GM12878 (cell line): ENCODE results near the gene UBE2D3. TPM values are rescaled to one million over a fixed set of nuclear protein-coding genes. Genes with fewer than 3 reads are reported as not detected.

ENCODE experiments used
- ASH2L ChIP-seq: fragments of 300-600, 200-600 bp; sonication (generic); IDR thresholded peaks from 2 replicates; pipeline ENCODE4 v1.6.1; 2017; ENCODE audit warnings: low read depth, mild to moderate bottlenecking, borderline replicate concordance
- FOXM1 ChIP-seq: IDR thresholded peaks from 2 replicates; pipeline ENCODE4 v1.6.1; 2012; ENCODE audit warnings: low read depth, mild to moderate bottlenecking, inconsistent platforms, low read length, moderate library complexity
- HCFC1 ChIP-seq: fragments of 150-350 bp; IDR thresholded peaks from 2 replicates; pipeline ENCODE4 v1.6.1; 2014; ENCODE audit warnings: low read length
- KAT2A ChIP-seq: conservative IDR thresholded peaks from 2 replicates; pipeline ENCODE4 v1.6.1; 2011; ENCODE audit warnings: low read depth, low read length; ENCODE audit not compliant: control insufficient read depth
- MEF2A ChIP-seq: IDR thresholded peaks from 2 replicates; pipeline ENCODE4 v1.6.1; 2011; ENCODE audit warnings: low read depth, mild to moderate bottlenecking, low read length, moderate library complexity; ENCODE audit not compliant: insufficient read depth
- MTA2 ChIP-seq: fragments of 450-650 bp; IDR thresholded peaks from 2 replicates; pipeline ENCODE4 v1.6.1; 2016; ENCODE audit warnings: low read depth, mild to moderate bottlenecking, moderate library complexity
- MTA3 ChIP-seq: IDR thresholded peaks from 2 replicates; pipeline ENCODE4 v1.6.1; 2012; ENCODE audit warnings: low read length, inconsistent platforms, borderline replicate concordance
- MXI1 ChIP-seq: fragments of 150-350 bp; IDR thresholded peaks from 2 replicates; pipeline ENCODE4 v1.6.1; 2011; ENCODE audit warnings: low read depth, mild to moderate bottlenecking, inconsistent platforms, low read length, improper control_type of control experiment
- NFIC ChIP-seq: IDR thresholded peaks from 2 replicates; pipeline ENCODE4 v1.6.1; 2012; ENCODE audit warnings: low read depth, mild to moderate bottlenecking, inconsistent platforms, low read length, moderate library complexity
- NR2F1 ChIP-seq: fragments of 450-650 bp; conservative IDR thresholded peaks from 2 replicates; pipeline ENCODE4 v1.6.1; 2017; ENCODE audit warnings: mild to moderate bottlenecking
- POLR2AphosphoS2 ChIP-seq: IDR thresholded peaks from 2 replicates; pipeline ENCODE4 v1.6.1; 2011; ENCODE audit warnings: low read depth, mild to moderate bottlenecking, low read length, improper control_type of control experiment, moderate library complexity
- POLR2AphosphoS5 ChIP-seq: IDR thresholded peaks from 2 replicates; pipeline ENCODE4 v1.6.1; 2011; ENCODE audit warnings: mild to moderate bottlenecking, low read length, inconsistent platforms
- RELA ChIP-seq: fragments of 450-650 bp; IDR thresholded peaks from 2 replicates; pipeline ENCODE4 v1.8.0; 2014; ENCODE audit warnings: borderline replicate concordance; ENCODE audit not compliant: partially characterized antibody
- SIN3A ChIP-seq: IDR thresholded peaks from 2 replicates; pipeline ENCODE4 v1.6.1; 2012; ENCODE audit warnings: low read depth, low read length, improper control_type of control experiment
- ZBED1 ChIP-seq: IDR thresholded peaks from 2 replicates; pipeline ENCODE4 v1.6.1; 2016; ENCODE audit warnings: borderline replicate concordance
- ZSCAN29 ChIP-seq: fragments of 450-650 bp; IDR thresholded peaks from 2 replicates; pipeline ENCODE4 v1.6.1; 2017; ENCODE audit warnings: mild to moderate bottlenecking, moderate library complexity
- polyA plus RNA-seq, 11 experiments: library from polyadenylated mRNA; depleted of rRNA in 4 of 11; unstranded in 6 of 11; stranded (reverse) in 5 of 11; fragments of >200 nt; fragmentation: Nextera tagmentation in 4 of 11; fragmentation: Illumina TruSeq in 1 of 11; extraction: Ambion mirVana in 4 of 11; extraction: Trizol in 1 of 11; gene quantifications; 1 replicate in 1 of 11; 2 replicates in 10 of 11; pipeline versions ENCODE4 v1.2.1 to v1.2.3, GENCODE V29; 2011 to 2016; ENCODE audit warnings: inconsistent platforms in 2 of 11, missing spikeins in 2 of 11, low read depth in 1 of 11
- total RNA-seq, 4 experiments: library from RNA; depleted of rRNA in 3 of 4; stranded (reverse); fragments of >200 nt in 3 of 4; fragmentation: Illumina TruSeq in 1 of 4; extraction: Trizol in 1 of 4; gene quantifications; 2 replicates each; pipeline versions ENCODE4 v1.2.1 to v1.2.3, GENCODE V29; 2013 to 2021
- TF ChIP-seq, protein P1 (sequence below): IDR thresholded peaks from 2 replicates; pipeline ENCODE4 v1.6.1; 2012; ENCODE audit warnings: low read depth, low read length, improper control_type of control experiment
- TF ChIP-seq, protein P2 (sequence below): fragments of 450-650 bp; IDR thresholded peaks from 2 replicates; pipeline ENCODE4 v1.6.1; 2016; ENCODE audit warnings: mild to moderate bottlenecking
- TF ChIP-seq, protein P3 (sequence below): fragments of 150-350 bp; IDR thresholded peaks from 2 replicates; pipeline ENCODE4 v1.6.1; 2016; ENCODE audit warnings: low read depth, low read length
- TF ChIP-seq, protein P4 (sequence below): fragments of 450-650 bp; IDR thresholded peaks from 2 replicates; pipeline ENCODE4 v1.6.1; 2016; ENCODE audit warnings: mild to moderate bottlenecking

The UBE2D3 gene
- total and polyA plus RNA-seq, 10 of the 15 experiments (the other 5 are each of a cell fraction or from before 2014, with no cell fraction given) = 162 to 572 (median 395) TPM

DNA sequence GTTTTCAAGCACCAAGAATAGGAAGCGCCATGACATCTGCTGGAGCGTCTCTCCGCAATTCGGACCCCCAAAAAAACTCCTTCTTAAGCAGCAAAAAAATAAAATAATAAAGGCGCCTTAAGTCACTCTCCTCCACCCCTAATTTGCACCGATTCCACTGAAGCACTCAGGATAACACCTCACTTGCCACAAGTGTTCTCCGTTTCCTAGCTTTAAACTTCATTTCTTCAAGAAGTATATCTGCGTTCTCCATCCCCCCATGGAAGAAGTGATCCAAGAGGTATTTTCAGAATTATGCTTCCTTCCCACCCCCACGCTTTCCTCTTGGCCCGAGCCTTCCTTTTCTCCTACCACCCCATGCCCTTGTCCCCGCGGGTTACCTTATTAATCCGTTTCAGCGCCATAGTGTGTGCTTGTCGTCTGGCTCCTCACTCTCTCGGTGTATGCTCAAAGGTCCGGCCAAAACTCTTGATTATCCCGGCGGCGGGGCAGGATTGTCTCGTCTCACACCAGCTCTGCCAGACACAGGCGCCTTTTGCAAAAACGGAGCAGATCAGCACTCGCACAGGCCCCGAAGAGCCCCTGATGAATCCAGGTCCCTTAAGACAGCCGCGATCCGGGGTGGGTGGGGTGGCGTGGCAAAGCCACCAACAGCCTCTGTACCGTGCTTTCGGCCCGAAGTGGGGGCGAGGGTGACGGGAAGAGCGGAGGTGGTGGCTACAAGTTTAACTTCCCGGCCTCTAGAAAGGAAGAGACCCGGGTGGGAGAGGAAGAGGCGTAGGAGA lies 1.1 kb downstream of the UBE2D3 start (continued):
- TF ChIP-seq, protein P1, sequence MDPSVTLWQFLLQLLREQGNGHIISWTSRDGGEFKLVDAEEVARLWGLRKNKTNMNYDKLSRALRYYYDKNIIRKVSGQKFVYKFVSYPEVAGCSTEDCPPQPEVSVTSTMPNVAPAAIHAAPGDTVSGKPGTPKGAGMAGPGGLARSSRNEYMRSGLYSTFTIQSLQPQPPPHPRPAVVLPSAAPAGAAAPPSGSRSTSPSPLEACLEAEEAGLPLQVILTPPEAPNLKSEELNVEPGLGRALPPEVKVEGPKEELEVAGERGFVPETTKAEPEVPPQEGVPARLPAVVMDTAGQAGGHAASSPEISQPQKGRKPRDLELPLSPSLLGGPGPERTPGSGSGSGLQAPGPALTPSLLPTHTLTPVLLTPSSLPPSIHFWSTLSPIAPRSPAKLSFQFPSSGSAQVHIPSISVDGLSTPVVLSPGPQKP = 0 out of 2 replicates have a peak, but pooled peaks have one; percentile 30
- TF ChIP-seq POLR2AphosphoS5 = 0 out of 2 replicates have a peak, but pooled peaks have one; percentile 7
- TF ChIP-seq MEF2A = no peak
- no peak for TF ChIP-seq MTA2
- TF ChIP-seq, protein P2, sequence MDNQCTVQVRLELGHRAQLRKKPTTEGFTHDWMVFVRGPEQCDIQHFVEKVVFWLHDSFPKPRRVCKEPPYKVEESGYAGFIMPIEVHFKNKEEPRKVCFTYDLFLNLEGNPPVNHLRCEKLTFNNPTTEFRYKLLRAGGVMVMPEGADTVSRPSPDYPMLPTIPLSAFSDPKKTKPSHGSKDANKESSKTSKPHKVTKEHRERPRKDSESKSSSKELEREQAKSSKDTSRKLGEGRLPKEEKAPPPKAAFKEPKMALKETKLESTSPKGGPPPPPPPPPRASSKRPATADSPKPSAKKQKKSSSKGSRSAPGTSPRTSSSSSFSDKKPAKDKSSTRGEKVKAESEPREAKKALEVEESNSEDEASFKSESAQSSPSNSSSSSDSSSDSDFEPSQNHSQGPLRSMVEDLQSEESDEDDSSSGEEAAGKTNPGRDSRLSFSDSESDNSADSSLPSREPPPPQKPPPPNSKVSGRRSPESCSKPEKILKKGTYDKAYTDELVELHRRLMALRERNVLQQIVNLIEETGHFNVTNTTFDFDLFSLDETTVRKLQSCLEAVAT = peak; percentile 48; the same call in 1 of the 2 replicates
- TF ChIP-seq SIN3A = 0 out of 2 replicates have a peak, but pooled peaks have one; percentile 13
- TF ChIP-seq, protein P3, sequence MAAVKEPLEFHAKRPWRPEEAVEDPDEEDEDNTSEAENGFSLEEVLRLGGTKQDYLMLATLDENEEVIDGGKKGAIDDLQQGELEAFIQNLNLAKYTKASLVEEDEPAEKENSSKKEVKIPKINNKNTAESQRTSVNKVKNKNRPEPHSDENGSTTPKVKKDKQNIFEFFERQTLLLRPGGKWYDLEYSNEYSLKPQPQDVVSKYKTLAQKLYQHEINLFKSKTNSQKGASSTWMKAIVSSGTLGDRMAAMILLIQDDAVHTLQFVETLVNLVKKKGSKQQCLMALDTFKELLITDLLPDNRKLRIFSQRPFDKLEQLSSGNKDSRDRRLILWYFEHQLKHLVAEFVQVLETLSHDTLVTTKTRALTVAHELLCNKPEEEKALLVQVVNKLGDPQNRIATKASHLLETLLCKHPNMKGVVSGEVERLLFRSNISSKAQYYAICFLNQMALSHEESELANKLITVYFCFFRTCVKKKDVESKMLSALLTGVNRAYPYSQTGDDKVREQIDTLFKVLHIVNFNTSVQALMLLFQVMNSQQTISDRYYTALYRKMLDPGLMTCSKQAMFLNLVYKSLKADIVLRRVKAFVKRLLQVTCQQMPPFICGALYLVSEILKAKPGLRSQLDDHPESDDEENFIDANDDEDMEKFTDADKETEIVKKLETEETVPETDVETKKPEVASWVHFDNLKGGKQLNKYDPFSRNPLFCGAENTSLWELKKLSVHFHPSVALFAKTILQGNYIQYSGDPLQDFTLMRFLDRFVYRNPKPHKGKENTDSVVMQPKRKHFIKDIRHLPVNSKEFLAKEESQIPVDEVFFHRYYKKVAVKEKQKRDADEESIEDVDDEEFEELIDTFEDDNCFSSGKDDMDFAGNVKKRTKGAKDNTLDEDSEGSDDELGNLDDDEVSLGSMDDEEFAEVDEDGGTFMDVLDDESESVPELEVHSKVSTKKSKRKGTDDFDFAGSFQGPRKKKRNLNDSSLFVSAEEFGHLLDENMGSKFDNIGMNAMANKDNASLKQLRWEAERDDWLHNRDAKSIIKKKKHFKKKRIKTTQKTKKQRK = no peak
- TF ChIP-seq MXI1 = 0 out of 2 replicates have a peak, but pooled peaks have one; percentile 40
- no peak for TF ChIP-seq MTA3
- TF ChIP-seq ZSCAN29 = no peak
- 0 out of 2 replicates have a peak, but pooled peaks have one; percentile 6 for TF ChIP-seq ZBED1
- no peak for TF ChIP-seq RELA
- no peak for TF ChIP-seq KAT2A
- TF ChIP-seq FOXM1 = peak; percentile 2; the same call in 1 of the 2 replicates
- no peak for TF ChIP-seq HCFC1
- TF ChIP-seq, protein P4, sequence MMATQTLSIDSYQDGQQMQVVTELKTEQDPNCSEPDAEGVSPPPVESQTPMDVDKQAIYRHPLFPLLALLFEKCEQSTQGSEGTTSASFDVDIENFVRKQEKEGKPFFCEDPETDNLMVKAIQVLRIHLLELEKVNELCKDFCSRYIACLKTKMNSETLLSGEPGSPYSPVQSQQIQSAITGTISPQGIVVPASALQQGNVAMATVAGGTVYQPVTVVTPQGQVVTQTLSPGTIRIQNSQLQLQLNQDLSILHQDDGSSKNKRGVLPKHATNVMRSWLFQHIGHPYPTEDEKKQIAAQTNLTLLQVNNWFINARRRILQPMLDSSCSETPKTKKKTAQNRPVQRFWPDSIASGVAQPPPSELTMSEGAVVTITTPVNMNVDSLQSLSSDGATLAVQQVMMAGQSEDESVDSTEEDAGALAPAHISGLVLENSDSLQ = no peak
- no peak for TF ChIP-seq POLR2AphosphoS2
- TF ChIP-seq NFIC = peak; percentile 9; the same call in 1 of the 2 replicates
- TF ChIP-seq NR2F1 = no peak
- TF ChIP-seq ASH2L = no peak
